ENCODE data around the gene SRP9. TPM values are rescaled to one million over a fixed set of nuclear protein-coding genes. Genes with fewer than 3 reads are reported as not detected.
"Not testable (repeated sequence)": the region's sequence is repeated elsewhere in the genome, so short reads cannot be mapped to it uniquely, and the experiment has no call there.

Gene SRP9
- polyA plus RNA-seq, 4 donors = 430 to 570 (median 534) TPM

DNA sequence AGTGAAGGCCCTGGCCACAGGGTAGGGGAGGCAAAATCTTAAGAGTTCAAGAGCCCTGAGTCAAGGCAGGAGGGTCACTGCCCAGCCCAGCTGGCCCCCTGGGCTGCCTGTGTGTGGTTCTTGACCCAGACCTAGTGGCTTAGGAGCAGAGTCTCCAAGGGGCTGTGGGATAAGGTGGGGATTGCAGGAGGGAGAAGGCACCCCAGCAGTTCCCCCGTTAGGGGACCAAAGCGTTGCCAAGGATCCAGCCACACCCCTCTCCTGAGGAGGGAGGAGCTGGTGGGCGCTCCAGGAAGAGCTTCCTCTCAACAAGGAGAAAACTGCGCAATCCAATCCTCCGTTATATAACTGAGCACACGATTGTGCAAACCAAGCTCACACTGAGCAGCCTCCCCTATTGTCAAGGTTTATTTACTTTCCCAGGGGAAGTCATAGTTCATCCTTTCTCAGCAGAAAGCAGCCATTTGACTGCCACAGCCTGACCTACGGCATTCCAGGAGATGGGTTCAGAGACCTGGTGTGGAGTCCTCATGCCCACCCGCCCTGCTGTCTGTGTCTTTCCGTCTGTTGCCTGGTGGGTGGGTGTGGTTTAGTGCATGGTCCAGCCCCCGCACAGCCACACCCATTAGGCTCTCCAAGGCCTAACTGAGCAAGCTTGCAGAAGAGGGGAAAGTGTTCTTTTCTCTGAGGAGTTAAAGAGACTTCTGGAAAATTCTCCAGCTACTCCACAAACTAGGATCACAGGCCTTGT lies 35.8 kb downstream of the SRP9 start:
- no peak for DNase-seq (ENCODE audit: low read depth in 4 of 4, low spot score in 3 of 4)

DNA sequence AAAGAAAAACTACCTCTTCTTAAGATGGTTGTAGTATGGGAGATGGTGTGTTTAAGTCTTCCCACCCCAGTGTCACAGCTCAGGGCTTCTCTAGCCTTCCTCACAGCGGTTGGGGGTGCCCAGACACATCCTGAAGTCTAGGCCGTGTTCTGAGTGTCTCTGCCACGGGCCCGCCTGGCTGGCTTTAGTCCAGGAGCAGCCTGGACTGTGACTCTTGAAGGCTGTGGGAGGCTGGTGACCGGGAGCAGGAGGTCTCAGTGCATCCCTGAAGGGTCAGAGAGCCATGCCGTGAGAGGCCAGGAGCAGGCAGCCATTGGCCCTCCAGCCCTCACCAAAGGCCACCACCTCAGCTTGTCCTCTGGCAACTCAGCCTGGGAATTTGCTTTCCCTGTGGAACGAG lies 36.8 kb downstream of the SRP9 start:
- no peak for DNase-seq (ENCODE audit: low read depth in 4 of 4, low spot score in 3 of 4)

DNA sequence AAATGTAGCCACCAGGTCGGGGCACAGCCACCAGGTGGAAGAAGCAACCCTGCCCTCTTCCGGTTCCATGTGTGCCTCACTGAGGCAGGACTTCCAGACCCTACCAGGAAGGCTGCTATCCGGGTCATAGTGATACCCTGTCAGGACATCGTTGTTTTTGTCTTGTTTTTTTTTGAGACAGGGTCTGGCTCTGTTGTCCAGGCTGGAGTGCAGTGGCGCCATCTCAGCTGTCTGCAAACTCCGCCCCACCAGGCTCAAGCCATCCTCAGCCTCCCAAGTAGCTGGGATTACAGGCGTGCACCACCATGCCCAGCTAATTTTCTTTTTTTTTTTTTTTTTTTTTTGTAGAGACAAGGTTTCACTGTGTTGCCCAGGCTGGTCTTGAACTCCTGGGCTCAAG lies 37.5 kb downstream of the SRP9 start:
- DNase-seq (ENCODE audit: low read depth in 4 of 4, low spot score in 3 of 4) = not testable (repeated sequence)

DNA sequence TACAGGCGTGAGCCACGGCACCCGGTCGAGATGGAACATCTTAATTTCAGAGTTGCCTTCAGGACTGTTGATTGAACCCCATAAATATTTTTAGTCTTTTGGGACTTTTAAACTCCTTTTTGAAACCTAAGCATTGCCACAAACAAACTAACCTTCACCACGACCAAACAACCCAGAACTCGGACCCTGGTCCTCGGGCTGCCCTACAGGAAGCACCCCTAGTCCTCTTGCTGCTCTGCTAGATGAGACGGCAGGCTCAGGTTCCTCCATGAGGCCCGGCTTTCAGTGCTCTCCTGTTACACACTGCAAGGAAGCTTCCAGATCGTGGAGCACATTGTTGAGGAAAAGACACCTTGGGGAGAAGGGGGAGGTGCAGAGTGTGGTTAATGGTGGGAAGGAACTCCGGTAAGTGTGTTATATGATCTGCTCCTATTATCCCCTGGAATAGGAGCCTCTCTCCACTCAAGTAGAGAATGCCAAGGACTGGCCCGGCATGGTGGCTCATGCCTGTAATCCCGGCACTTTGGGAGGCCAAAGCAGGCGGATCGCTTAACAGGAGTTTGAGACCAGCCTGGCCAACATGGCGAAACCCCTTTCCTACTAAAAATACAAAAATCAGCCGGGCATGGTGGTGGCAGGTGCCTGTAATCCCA lies 38.0 kb downstream of the SRP9 start:
- no peak for DNase-seq (ENCODE audit: low read depth in 4 of 4, low spot score in 3 of 4)

DNA sequence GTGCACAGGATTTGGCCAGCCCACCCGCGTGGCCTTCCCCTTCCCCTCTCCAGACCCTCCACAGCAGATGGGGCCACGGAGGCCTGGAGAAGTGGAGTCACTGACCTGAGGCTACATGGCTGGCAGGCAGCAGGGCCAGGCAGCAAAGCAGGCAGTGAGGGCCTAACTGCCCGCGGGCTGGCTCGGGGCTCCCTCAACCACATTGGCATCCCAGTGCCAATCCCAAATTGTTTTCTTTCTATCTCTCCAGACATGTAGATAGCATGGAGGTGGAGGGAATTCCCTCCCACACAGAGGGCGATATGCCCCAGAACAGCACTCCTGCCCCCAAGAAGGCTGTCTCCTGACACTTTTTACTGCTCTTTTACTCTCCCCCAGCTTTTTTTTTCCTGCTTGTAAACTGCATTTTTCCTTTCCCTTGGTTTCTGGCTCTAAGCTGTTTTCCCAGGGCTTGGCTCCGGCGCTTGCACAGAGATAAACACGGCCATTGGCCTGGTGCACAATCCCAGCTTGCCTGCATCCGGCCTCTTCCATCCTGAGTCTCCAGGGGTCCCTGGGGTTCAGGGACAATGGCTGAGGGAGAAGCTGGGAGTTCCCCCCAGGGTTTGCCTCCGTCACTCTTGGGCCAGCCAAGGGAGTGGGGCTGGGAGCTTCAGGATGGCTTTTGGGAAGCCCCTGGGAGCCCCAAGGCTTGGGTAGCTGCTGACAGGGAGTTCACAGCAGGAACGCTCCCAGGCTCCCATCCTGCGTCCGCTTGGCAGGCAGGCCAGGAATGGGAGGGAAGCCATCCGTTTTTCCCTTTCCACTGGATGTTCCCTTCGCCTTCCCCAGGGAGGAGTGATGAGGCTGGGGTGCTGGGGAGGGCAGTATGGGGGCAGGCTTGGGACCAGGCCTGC lies 39.3 kb downstream of the SRP9 start:
- no peak for DNase-seq (ENCODE audit: low read depth in 4 of 4, low spot score in 3 of 4)

DNA sequence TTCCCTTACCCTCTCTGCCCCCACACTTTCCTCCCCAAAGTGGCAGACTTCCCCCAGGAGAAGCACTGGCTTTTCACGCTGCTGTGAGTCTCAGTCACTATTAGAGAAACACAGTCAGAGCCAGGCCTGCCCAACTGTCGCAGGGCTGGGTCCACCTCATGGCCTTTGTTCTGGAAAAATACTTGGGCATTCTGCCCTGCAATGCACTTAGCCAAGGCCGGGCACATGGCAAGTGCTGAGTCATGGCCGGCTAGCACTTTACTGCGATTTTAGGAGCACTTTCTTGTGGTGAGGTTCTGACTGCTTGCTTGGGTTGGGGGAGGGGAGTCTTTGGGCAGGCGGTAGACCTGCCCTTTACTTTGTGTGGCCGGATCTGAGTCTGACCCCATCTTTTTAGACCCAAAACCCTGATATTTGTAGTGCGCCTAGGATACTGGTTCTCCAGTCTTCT lies 40.0 kb downstream of the SRP9 start:
- no peak for DNase-seq (ENCODE audit: low read depth in 4 of 4, low spot score in 3 of 4)

DNA sequence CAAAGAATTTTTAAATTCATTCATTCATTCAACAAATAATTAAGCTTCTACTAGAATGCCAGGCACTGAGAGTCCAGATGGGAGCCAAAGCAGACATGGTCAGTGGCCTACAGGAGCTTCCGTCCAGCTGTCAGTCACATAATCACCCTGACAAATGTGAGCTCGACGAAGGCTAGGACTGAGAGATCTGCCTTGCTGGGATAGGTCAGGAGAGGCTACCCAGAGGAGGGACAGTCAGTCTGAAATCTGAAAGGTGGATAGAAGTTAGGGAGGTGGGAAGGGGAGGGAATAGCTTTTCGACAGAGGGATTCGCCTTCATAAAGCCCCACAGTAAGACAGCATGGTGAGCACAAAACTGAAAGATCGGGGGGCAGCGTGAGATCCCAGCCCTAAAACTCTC lies 40.6 kb downstream of the SRP9 start:
- no peak for DNase-seq (ENCODE audit: low read depth in 4 of 4, low spot score in 3 of 4)

DNA sequence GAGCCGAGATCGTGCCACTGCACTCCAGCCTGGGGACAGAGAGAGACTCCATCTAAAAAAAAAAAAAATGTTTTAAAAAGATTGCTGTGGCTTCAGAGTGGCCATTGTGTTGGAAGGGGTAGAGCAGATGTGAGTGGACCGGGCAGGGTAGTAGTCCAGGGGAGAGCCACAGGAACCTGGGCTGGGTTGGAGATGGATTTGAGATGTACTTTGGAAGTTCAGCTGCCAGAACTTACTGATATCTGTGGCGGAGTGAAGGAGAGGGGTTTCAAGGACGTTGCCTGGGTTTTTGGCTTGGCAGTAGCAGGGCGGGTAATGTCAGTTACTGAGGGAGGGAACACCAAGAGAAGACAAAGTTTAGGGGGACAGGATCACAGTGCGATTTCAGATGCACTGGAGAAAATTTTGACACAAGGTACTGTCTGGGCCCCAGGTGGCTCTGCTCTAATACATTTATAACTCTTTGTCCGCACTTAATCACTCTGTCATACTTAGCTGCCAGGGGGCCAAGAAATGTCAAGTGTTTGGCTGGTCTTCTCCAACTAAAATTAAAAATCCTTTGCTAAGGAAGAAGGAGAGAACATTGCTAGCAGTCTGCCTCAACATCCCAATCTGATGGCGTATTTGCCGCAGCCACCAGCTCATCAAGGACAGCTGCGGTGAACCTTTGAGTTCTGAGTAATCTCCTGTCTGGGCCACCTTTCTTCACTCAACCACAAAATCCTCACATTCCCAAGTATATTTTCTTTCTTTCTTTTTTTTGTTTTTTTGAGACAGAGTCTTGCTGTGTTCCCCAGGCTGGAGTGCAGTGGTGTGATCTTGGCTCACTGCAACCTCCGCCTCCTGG lies 41.9 kb downstream of the SRP9 start:
- no peak for DNase-seq (ENCODE audit: low read depth in 4 of 4, low spot score in 3 of 4)

DNA sequence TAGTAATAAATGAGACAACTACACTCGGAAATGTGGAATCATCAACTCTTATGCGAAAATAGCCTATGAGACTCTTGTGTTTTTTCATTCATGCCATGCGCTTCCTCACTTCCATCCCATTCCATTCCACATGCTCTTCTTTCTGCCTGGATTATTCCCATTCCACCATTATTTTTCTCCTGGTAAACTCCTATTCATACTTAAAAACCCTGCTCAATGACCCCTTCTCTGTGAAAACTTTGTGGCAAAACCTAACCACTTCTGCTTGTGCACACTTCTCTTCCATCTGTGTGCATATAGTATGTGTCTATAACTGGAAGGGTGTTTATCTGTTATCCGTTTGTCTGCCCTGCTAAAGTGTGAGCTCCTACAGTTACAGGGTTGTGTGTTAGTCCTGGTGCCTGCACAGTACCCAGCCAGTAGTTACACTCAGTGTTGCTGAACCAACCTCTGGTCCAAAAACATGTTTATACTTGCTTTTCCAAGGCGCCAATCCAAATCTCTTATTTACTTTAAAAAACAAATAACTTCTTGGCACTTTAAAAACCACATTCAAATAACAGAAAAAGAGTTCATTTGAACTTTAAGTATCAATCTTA lies 43.0 kb downstream of the SRP9 start:
- no peak for DNase-seq (ENCODE audit: low read depth in 4 of 4, low spot score in 3 of 4)

DNA sequence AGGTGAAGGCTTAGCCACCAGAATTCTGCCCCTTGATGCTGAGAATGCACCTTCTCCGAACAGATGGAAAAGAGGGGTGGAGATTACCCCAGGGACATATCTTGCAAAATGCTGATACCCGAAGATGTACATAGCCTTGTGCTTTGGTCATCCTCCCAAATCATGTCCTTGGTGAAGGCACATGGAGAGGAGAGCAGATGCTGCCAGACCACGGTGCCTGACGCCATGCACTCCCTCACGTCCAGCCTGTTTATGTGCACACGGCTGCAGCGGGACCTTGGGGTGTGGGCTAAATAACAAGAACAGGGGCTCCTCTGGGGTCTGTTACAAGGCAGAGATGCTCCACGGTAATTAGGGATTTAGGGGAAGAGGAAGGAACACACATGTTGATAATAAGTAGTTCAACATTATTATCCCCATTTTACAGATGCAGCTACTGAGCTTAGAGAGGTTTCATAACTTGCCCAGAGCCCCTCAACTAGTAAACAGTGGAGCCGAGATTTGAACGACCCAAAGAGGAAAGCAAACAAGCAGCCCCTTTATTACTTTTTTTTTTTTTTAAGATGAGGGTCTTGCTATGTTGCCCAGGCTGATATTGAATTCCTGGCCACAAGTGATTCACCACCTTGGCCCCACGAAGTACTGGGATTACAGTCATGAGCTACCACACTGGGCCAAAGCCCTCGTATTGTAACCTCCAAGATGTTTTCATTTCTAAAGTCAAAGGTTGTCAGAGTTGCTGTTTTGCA lies 45.2 kb downstream of the SRP9 start:
- DNase-seq (ENCODE audit: low read depth in 4 of 4, low spot score in 3 of 4) = no peak

DNA sequence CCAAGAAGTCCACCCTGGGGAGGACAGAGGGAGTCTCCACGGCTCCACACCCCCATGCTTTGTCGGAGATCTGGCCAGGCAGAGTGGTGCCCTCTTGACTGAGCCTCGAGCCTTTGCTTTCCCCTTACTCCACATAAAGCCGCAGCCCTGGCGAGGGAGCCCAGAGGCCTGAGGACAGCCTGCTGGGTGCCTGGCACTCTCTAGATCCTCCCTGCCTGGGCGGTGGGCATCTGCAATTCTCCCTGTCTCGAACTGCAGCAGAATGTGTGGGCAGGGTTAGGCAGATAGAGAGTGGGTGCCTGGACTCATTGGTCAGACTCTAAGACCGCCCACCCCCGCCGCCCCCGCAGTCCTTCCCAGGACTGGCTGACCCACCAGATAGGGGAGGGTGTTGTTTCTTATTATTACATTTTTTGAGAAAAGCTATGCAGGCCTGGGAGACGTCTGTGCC lies 46.2 kb downstream of the SRP9 start:
- DNase-seq (ENCODE audit: low read depth in 4 of 4, low spot score in 3 of 4) = no peak

DNA sequence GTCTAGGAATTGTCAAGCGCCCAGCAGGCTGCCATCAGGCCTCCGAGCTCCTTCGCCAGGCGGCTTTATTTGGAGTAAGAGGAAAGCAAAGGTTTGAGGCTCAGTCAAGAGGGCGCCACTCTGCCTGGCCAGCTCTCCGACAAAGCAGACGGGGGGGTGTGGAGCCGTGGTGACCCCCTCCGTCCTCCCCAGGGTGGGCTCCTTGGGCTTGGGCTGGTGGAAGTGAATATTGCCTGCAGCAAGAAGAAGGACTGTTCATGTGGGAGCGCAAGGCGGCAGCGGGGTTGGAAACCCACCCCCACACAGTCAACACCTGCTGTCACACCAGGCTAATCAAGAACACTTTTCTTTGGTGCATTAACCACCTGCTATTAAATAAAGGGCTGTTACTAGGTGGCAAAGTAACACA lies 46.9 kb downstream of the SRP9 start:
- no peak for DNase-seq (ENCODE audit: low read depth in 4 of 4, low spot score in 3 of 4)

DNA sequence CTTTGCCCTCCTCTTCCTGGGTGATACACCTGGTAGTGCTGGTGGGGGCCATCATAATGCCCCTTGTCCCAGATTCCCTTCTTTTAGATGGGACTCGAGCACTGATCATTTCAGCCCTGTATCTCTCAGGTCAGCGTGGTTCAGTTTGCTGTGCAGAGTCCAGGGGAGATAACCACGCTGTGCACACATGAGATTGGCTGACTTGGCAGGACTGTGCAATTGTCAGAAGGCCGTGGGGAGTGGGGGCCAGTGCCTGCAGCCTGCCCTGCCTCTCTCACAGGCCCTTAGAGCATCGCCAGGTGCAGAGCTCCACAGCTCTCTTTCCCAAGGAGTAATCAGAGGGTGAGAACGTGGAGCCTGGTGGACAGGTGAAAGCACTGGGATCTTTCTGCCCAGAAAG lies 47.5 kb downstream of the SRP9 start:
- no peak for DNase-seq (ENCODE audit: low read depth in 4 of 4, low spot score in 3 of 4)

DNA sequence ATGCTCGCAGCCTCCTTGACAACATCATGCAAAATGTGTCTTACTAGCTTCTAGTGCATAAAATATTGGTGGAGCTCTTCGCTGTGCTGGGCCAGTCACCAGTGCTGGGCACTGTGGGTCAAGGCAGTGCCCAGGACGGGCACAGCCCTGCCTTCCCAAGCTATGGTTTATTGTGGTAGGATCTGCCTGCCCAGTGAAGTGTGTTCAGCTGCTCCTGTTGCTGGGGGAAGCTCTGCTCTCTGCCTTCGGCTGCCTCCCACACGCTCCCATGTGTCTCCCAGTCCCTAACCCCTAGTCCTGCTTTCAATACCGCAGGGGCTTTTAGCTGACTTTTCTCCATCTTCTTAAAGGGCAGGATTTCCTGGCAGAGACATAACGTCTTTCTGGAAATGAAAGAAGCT lies 48.0 kb downstream of the SRP9 start:
- no peak for DNase-seq (ENCODE audit: low read depth in 4 of 4, low spot score in 3 of 4)

DNA sequence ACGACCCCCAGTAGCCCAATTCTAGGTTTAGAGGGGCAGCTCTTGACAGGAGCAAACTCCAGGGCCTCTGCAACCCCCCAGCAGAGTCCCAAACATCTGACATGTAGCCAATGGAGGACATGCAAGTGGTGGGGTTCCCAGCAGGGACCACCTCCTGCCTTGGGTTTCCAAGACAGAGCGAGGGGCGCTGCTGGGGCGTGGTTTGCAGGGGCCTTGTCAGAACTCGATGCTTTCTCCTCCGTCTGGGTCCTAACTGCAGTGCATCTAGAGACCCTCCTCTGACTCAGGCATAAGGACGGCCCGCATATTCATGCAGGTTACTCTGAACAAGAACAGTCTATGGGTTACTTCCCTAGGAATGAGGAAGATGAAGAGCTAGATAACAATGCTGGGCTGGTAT lies 49.5 kb downstream of the SRP9 start:
- DNase-seq (ENCODE audit: low read depth in 4 of 4, low spot score in 3 of 4) = no peak

DNA sequence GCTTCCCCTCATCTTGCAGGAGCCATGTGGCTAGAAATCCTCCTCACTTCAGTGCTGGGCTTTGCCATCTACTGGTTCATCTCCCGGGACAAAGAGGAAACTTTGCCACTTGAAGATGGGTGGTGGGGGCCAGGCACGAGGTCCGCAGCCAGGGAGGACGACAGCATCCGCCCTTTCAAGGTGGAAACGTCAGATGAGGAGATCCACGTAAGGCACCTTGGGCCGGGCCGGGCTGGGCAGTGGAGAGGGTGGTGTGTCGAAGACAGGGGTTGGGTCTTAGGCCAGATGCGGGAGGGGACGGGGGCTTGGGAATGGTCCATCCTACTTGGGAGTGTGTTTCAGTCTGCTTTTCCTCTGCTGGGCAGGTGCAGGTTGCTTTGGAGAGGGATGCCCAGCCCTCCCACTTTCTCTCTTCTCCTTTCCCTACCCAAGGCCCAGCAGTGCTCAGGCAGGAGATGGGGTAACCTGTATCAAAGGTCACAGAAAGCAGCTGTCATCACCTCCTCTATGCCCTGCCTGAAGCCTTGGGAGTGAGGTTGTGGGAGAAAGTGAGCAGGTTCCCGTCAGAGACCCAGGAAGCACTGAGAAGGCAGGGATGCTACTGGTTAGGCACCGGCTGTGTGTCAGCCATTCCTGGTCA lies 51.2 kb downstream of the SRP9 start:
- no peak for DNase-seq (ENCODE audit: low read depth in 4 of 4, low spot score in 3 of 4)

DNA sequence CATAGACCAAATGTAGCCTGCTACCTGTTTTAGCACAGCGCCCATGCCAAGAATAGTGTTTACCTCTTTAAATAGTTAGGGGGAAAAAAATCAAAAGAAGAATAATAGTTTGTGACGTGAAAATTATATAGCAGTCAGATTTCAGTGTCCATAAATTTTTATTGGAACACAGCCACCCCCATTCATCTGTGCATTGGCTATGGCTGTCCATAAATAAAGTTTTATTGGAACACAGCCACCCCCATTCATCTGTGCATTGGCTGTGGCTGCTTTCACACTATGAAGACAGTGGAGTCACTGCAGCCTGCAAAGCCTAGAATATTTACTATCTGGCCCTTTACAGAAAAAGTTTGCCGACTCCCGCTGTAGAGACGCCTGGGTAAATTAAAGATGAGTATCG lies 53.2 kb downstream of the SRP9 start:
- no peak for DNase-seq (ENCODE audit: low read depth in 4 of 4, low spot score in 3 of 4)

DNA sequence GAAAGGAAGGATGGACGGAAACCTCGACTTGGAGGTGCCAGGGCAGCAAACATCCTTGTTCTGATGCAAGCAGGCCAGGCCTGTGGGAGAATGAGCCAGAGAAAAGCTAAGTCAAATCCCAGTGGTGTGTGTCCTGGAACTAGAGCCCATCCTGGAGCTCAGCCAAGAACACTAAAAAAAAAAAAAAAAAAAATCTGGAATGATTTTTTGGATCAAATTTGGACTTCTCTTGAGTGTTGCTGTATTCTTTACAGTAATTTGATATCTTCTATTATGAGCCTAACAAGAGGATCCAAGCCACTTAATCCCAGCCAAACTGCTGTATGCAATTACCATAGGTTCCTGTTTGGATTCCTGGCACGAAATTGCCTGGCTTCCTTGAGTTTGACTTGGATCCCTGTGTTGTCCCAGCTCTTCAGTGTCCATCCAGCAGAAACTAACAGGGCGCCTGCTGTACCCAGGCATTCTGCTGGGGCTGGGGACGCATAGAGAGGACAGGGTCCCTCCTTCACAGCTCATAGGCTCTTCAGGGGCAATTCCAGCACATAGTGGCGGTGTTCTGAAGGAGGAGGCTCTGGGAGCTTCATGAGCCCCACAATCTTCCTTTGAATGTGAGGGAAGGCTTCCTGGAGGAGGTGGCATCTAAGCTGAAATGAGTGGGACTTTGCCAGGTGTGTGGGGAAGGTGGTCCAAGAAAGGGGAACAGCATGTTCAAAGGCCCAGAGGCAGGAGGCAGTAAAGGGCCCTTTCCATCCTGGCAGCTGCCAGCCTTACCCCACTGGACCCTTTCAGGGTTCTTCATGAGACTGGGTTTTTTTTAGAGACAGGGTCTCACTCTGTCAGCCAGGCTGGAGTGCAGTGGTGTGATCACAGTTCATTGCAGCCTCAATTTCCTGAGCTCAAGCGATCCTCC lies 57.0 kb downstream of the SRP9 start:
- DNase-seq (ENCODE audit: low read depth in 4 of 4, low spot score in 3 of 4) = no peak
